Skin epidermis (tissue), 12 donors: ENCODE measurements around the gene LTO1.

ENCODE experiments used
- H3K27ac ChIP-seq, 21 experiments: fragments of 200-600 bp; sonication (generic) in 11 of 21; one replicate each; pipeline ENCODE4 v1.5.0; 2020; ENCODE audit warnings: mild to moderate bottlenecking in 3 of 21, inconsistent platforms in 2 of 21, moderate library complexity in 2 of 21
- H3K4me3 ChIP-seq, 7 experiments: fragments of 200-600 bp; sonication (generic) in 2 of 7; one replicate each; pipeline ENCODE4 v1.5.0; 2020; ENCODE audit warnings: inconsistent platforms in 2 of 7, mild to moderate bottlenecking in 2 of 7, moderate library complexity in 1 of 7

LTO1 gene

GRCh38 chr11:69650081-69650831 is 24.9 kb downstream of the LTO1 start:
- H3K4me3 ChIP-seq, result no peak overlapping the region
- H3K27ac ChIP-seq, result peak overlapping the region in 1 of 21 experiments; percentile 41

- no peak overlapping the region for H3K27ac ChIP-seq
- no peak overlapping the region for H3K4me3 ChIP-seq
Measured at GRCh38 chr11:69649576-69649900, 25.6 kb downstream of the LTO1 start.

GRCh38 chr11:69648679-69649575 is 26.2 kb downstream of the LTO1 start:
- Histone ChIP-seq H3K27ac (no peak overlapping the region), H3K4me3 (no peak overlapping the region)

GRCh38 chr11:69647761-69648497 is 27.2 kb downstream of the LTO1 start:
- peak overlapping the region in 1 of 21 experiments; percentile 9 for H3K27ac ChIP-seq
- no peak overlapping the region for H3K4me3 ChIP-seq

GRCh38 chr11:69647390-69647748 is 27.8 kb downstream of the LTO1 start:
- peak overlapping the region in 1 of 21 experiments; percentile 9 for H3K27ac ChIP-seq
- no peak overlapping the region for H3K4me3 ChIP-seq

GRCh38 chr11:69646493-69647389 is 28.4 kb downstream of the LTO1 start:
- H3K27ac ChIP-seq, result peak overlapping the region in 2 of 21 experiments; percentile 6 to 22
- H3K4me3 ChIP-seq, result no peak overlapping the region

GRCh38 chr11:69645801-69646492 is 29.2 kb downstream of the LTO1 start:
- no peak overlapping the region for H3K4me3 ChIP-seq
- no peak overlapping the region for H3K27ac ChIP-seq

- Histone ChIP-seq H3K27ac (peak overlapping the region in 1 of 21 experiments; percentile 25), H3K4me3 (no peak overlapping the region)
Measured at GRCh38 chr11:69644962-69645675, 30.0 kb downstream of the LTO1 start.

GRCh38 chr11:69644071-69644961 is 30.8 kb downstream of the LTO1 start:
- peak overlapping the region in 5 of 7 experiments; percentile 60 to 84 (median 75) for H3K4me3 ChIP-seq

GRCh38 chr11:69643646-69644045 is 31.5 kb downstream of the LTO1 start:
- H3K4me3 ChIP-seq, result peak overlapping the region; percentile 60 to 86 (median 75)
- H3K27ac ChIP-seq, result peak overlapping the region in 6 of 21 experiments; percentile 0 to 93 (median 88)

More at GRCh38 chr11:69644071-69644961, 30.8 kb downstream of the LTO1 start:
- peak overlapping the region in 7 of 21 experiments; percentile 0 to 93 (median 88) for H3K27ac ChIP-seq

GRCh38 chr11:69642913-69643632 is 32.1 kb downstream of the LTO1 start:
- Histone ChIP-seq H3K27ac (peak overlapping the region; percentile 52 to 93 (median 89)), H3K4me3 (peak overlapping the region; percentile 60 to 86 (median 75))

- Histone ChIP-seq H3K4me3 (peak overlapping the region; percentile 60 to 86 (median 75)), H3K27ac (peak overlapping the region; percentile 52 to 93 (median 89))
Measured at GRCh38 chr11:69642549-69642912, 32.6 kb downstream of the LTO1 start.

GRCh38 chr11:69641681-69642548 is 33.2 kb downstream of the LTO1 start:
- Histone ChIP-seq H3K27ac (peak overlapping the region; percentile 52 to 93 (median 89)), H3K4me3 (peak overlapping the region; percentile 60 to 86 (median 75))

- peak within 1 kb of the TSS; percentile 60 to 86 (median 75) for H3K4me3 ChIP-seq
- H3K27ac ChIP-seq, result peak within 1 kb of the TSS; percentile 52 to 93 (median 89)
Measured at GRCh38 chr11:69640995-69641581, 34.1 kb downstream of the LTO1 start, which contains the start of gene CCND1. TSS of gene CCND1 (plus strand) at chr11:69641156. CDS start at chr11:69641314, 158 bp downstream.
